GM21737 (cell line): ENCODE data around the gene OBSCN.

Experiments used
- ATAC-seq: cut with Tn5 transposase; IDR thresholded peaks from one replicate; pipeline ENCODE4 v1.9.1; 2021; ENCODE audit warnings: mild to moderate bottlenecking, moderate library complexity; ENCODE audit not compliant: unreplicated experiment

OBSCN gene

DNA sequence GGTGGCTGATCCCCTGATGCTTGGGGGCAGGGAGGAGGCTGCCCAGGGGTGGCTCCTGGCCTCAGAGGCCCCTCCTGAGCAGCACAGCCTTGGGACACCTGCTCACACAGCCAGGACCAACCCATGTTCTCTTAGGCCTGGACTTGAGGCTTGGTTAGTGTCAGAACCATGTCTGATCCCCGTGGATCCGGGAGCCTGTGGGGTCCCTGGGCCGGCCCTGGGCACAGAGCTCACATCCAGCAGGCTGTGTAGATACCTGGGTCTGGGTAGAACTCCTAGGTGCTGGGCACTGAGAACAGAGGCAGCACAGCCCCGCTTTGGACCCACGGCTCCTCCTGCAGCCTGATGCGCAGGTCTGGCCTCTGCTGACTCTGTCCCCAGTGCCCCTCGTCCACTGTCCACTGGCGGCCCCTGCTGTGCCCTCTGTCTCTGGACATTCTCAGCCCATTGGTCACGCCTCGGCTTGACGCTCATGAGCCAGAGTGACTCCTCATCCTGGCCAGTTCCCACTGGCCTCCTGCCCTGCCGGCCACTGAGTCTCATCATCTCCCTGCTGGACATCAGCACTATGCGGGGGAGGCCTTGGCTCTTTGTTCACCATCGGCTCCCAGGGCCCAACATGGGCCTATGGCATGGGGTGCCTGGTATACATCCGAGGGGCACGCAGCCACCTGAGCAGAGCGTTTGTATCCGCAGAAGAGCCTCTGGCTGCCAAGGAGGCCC is 128.6 kb downstream of the OBSCN start:
- no peak for ATAC-seq

GRCh38 chr1:228337031-228337564 is 129.3 kb downstream of the OBSCN start:
- ATAC-seq = no peak

DNA sequence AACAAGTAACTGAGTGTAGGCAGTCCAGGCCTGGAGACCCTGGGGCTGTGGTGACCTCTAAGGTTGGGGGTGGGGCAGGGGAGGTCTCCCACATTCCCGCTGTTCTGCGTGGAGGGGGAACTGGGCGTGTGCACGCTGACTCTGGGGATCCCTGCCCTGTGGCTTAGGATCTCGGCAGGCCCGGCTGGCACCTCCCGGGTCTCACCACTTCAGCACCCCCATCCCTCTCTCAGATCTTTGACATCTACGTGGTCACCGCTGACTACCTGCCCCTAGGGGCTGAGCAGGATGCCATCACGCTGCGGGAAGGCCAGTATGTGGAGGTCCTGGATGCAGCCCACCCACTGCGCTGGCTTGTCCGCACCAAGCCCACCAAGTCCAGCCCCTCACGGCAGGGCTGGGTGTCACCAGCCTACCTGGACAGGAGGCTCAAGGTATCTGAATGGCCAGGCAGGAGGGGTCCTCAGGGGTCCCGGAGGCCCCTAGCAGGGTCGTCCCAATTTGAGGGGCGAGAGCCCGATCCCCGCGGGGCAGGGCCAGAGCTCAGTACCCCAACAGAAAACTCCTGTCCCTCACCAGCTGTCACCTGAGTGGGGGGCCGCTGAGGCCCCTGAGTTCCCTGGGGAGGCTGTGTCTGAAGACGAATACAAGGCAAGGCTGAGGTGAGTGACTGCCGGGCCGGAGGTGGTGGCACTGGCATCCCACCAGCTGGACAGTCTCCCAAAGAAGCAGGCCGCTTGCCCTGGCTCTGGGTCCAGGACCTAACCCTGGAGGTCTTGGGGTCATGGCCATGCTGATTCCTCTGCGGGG is 130.1 kb downstream of the OBSCN start:
- no peak for ATAC-seq

DNA sequence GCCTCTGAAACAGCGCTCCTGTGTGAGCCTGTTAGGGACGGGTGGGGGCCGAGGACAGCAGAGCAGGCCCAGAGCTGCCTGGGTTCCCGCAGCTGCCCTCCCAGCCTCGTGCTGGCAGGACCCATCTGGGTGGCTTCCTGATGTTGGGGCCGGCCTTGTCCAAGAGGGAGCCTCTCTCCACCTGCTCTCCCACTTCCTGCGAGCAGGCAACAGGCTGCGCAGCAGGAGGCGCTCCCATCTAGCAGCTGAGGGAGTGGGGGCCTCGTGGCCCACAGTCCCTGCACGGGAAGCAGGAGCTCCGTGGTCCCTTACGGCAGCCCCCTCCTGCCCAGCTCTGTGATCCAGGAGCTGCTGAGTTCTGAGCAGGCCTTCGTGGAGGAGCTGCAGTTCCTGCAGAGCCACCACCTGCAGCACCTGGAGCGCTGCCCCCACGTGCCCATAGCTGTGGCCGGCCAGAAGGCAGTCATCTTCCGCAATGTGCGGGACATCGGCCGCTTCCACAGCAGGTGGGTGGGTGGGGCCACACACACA is 130.7 kb downstream of the OBSCN start:
- ATAC-seq = no peak

GRCh38 chr1:228339059-228339704 is 131.3 kb downstream of the OBSCN start:
- no peak for ATAC-seq

GRCh38 chr1:228339766-228340685 is 132.2 kb downstream of the OBSCN start:
- no peak for ATAC-seq

DNA sequence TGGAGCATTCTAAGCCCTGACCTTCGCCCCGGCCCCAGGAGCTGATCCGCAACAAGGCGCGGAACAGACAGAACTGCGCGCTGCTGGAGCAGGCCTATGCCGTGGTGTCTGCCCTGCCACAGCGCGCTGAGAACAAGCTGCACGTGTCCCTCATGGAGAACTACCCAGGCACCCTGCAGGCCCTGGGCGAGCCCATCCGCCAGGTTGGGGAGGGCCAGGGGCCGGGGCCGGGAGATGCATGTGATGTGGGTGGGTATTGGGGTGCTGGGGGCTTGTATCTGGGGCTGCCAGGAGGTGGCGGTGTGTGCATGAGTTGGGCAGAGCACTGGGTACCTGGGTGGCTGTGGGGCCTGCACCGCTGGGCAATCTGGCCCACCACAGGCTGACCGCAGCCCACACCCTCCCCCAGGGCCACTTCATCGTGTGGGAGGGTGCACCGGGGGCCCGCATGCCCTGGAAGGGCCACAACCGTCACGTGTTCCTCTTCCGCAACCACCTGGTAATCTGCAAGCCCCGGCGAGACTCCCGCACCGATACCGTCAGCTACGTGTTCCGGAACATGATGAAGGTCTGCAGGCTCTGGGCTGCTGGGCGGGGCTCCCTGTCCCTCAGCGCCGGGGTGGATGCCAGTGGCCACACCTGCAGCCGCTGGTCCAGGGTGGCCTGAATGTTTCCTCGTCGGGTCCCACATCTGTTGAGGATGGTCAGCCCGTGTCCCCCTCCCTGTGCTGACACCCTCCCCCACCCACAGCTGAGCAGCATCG is 133.0 kb downstream of the OBSCN start:
- ATAC-seq = no peak

GRCh38 chr1:228341450-228341813 is 133.6 kb downstream of the OBSCN start:
- ATAC-seq = no peak

DNA sequence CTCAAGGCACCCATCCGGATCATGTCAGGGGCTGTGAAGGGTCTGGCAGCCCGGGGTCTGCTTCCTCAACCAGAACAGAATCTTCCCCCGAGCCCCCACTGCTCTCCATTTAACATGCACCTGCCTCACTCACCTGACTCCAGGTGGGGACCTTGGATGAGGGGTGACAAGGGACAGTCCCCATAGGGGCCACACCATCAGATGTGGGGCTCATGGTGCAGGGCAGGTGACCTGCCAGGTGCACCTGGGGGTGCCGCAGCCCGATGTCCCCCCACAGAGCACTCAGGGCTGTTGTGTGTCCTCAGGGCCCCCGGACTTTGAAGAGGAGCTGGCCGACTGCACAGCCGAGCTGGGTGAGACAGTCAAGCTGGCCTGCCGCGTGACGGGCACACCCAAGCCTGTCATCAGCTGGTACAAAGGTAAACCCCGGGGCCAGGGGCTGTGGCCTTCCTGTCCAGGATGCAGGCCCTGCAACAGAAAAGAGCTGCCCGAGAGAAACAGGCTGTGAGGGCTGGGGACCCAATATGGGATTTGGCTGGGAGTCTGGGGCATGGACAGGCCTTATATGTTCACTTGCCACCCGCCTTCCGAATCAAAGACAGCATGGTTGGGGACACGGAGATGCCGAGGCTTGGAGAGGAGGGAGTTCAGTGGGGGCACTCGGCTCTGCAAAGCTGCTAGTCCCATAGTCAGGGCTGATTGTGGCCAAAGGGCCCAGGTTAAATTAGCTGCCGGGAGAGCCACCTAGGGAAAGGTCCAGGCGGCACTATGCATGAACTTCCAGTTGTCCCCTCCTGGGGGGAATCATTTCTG is 134.2 kb downstream of the OBSCN start:
- no peak for ATAC-seq

GRCh38 chr1:228342627-228343190 is 134.9 kb downstream of the OBSCN start:
- no peak for ATAC-seq

GRCh38 chr1:228343191-228343661 is 135.4 kb downstream of the OBSCN start:
- no peak for ATAC-seq

DNA sequence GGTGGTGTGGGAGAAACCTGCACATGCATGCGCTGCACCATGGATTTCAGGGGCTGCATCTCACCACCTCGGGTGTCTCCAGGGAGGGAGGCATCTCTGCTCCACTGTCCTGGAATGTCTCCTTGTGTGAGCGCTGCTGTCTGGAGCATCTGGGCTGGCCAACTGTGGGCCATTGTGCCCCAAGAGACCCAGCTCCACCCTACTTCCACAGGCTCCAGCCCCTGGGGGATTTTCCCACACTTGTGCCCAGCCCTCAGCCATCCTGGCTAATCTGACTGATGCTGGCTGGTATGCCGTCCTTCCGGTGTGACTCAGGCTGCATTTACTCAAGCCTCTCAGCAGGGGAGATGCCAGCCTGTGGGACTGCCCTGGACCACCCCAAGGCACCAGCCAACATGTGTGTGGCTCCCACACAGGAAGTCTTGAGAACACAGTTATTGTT is 136.8 kb downstream of the OBSCN start:
- no peak for ATAC-seq

GRCh38 chr1:228345201-228345930 is 137.5 kb downstream of the OBSCN start:
- ATAC-seq = no peak

DNA sequence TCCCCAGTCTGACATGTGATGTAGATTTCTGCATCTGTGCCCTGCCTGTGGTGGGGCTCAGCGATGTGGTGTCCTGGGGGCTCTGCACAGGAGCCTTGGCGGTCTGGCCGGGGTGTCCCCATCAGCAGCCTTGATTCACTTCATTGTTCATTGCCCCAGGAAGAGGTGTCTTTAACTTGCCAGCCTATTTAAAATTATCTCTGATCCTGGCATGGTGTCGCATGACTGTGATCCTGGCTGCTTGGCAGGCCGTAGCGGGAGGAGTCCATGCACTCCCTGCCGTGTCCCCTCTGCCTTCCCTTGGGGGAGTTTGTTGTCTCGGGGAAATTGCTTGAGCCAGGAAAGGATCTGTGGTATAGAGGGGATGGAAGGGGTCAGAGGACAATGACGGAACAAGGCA is 138.9 kb downstream of the OBSCN start:
- ATAC-seq = no peak

GRCh38 chr1:228347181-228347580 is 139.3 kb downstream of the OBSCN start:
- no peak for ATAC-seq

GRCh38 chr1:228348708-228349467 is 141.0 kb downstream of the OBSCN start:
- no peak for ATAC-seq

DNA sequence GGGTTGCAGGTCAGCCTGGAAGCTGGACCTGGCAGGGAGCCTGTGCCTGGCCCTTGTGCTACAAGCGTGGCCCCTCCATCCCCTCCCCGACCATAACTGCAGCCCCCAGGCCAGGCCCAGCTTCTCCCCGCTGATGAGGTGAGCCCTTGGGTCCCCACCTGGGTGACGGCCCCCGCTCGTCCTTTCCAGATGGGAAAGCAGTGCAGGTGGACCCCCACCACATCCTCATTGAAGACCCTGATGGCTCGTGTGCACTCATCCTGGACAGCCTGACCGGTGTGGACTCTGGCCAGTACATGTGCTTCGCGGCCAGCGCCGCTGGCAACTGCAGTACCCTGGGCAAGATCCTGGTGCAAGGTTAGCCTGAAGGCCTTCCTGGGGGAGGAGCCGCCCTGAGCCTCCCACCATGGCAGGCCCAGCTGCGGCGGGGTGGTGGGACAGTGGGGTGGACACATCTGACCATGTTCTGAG is 141.9 kb downstream of the OBSCN start:
- ATAC-seq = no peak
